GM12878 (cell line): ENCODE measurements around the gene RNF126. TPM values are rescaled to one million over a fixed set of nuclear protein-coding genes. Genes with fewer than 3 reads are reported as not detected.

ENCODE experiments used
- ATAC-seq: fragments of 200-7000 bp; cut with Tn5 transposase; 3 replicates; pipeline ENCODE4 v1.9.1; 2020; ENCODE audit warnings: mild to moderate bottlenecking, moderate library complexity
- BruUV-seq: library from RNA; stranded (reverse); fragments of 400-500 nt; replicated peaks from 2 replicates; lab custom pipeline; 2021; lab: Mats Ljungman, UMichigan
- CTCF ChIA-PET: fragments of 300-600 bp; sonication (Branson Sonifier 250); formaldehyde crosslinking; extraction: SDS; loops from one replicate; lab custom pipeline; 2021; ENCODE audit warnings: inconsistent platforms; lab: Yijun Ruan, JAX
- POLR2A ChIA-PET: fragments of 350-600 bp; formaldehyde crosslinking; extraction: SDS; loops from one replicate; lab custom pipeline; 2021; ENCODE audit warnings: inconsistent platforms; lab: Charles Lee
- RAD21 ChIA-PET: fragments of 300-600 bp; sonication (Branson Sonifier 250); formaldehyde crosslinking; loops from one replicate; lab custom pipeline; 2023; ENCODE audit warnings: antibody characterized with exemption; ENCODE audit not compliant: unreplicated experiment; lab: Charles Lee
- SMC1A ChIA-PET: fragments of 300-600 bp; sonication (Branson Sonifier 250); formaldehyde crosslinking; loops from one replicate; lab custom pipeline; 2023; ENCODE audit not compliant: unreplicated experiment, uncharacterized antibody; lab: Charles Lee
- DNase-seq: peaks from one replicate; pipeline ENCODE4 v3.0.0-alpha.2; 2011; ENCODE audit warnings: low read depth, low spot score
- FAIRE-seq: peaks from 3 replicates; lab custom pipeline; 2011; peaks lifted over from hg19 to GRCh38; lab: Jason Lieb, UNC
- H2AFZ ChIP-seq: 2 replicates; pipeline ENCODE4 v1.6.0; 2011; ENCODE audit warnings: low read depth, low read length, control low read depth; ENCODE audit not compliant: control insufficient read depth
- H3K27ac ChIP-seq: 2 replicates; pipeline ENCODE4 v1.5.1; 2011; ENCODE audit warnings: control low read depth; ENCODE audit not compliant: control insufficient read depth, insufficient read depth
- H3K27me3 ChIP-seq, 2 experiments: replicated peaks in 1 of 2; 2 replicates each; pipeline versions ENCODE4 v1.6.0 to v1.6.1; 2011; ENCODE audit warnings: low read length in 1 of 2; ENCODE audit not compliant: control insufficient read depth in 2 of 2, insufficient read depth in 2 of 2
- H3K36me3 ChIP-seq, 2 experiments: 2 replicates each; pipeline ENCODE4 v1.5.1; 2011; ENCODE audit warnings: low read length in 1 of 2; ENCODE audit not compliant: control insufficient read depth in 2 of 2, insufficient read depth in 2 of 2
- H3K4me1 ChIP-seq: 2 replicates; pipeline ENCODE4 v1.6.1; 2011; ENCODE audit warnings: mild to moderate bottlenecking, low read length, moderate library complexity, mixed read lengths; ENCODE audit not compliant: control insufficient read depth, insufficient read depth
- H3K4me2 ChIP-seq: 2 replicates; pipeline ENCODE4 v1.6.0; 2011; ENCODE audit warnings: control low read depth; ENCODE audit not compliant: control insufficient read depth, insufficient read depth
- H3K4me3 ChIP-seq: fragments of 200-600 bp; sonication (generic); 2 replicates; pipeline ENCODE4 v1.5.1; 2016
- H3K79me2 ChIP-seq: 2 replicates; pipeline ENCODE4 v1.6.0; 2011; ENCODE audit warnings: low read length; ENCODE audit not compliant: control insufficient read depth, insufficient read depth
- H3K9ac ChIP-seq: 2 replicates; pipeline ENCODE4 v1.8.0; 2011; ENCODE audit warnings: low read length, control low read depth, mixed read lengths; ENCODE audit not compliant: control insufficient read depth, insufficient read depth
- H3K9me3 ChIP-seq: replicated peaks from 3 replicates; pipeline ENCODE4 v1.5.1; 2011; ENCODE audit warnings: mild to moderate bottlenecking, low read length; ENCODE audit not compliant: control insufficient read depth, insufficient read depth
- H4K20me1 ChIP-seq: 2 replicates; pipeline ENCODE4 v1.6.0; 2011; ENCODE audit not compliant: control insufficient read depth, insufficient read depth
- BACH1 ChIP-seq: fragments of 450-650 bp; IDR thresholded peaks from 2 replicates; pipeline ENCODE4 v1.6.1; 2017; ENCODE audit warnings: mild to moderate bottlenecking, borderline replicate concordance
- CBX3 ChIP-seq: fragments of 200-600 bp; sonication (generic); IDR thresholded peaks from 2 replicates; pipeline ENCODE4 v1.6.1; 2016; ENCODE audit warnings: low read depth, borderline replicate concordance
- E2F4 ChIP-seq: IDR thresholded peaks from 2 replicates; pipeline ENCODE4 v1.6.1; 2012; ENCODE audit warnings: low read depth, low read length, improper control_type of control experiment
- EGR1 ChIP-seq, 2 experiments: IDR thresholded peaks; 1 replicate in 1 of 2; 2 replicates in 1 of 2; pipeline ENCODE4 v1.6.1; 2011 to 2012; ENCODE audit warnings: low read depth in 2 of 2, low read length in 2 of 2, borderline replicate concordance in 1 of 2, mild to moderate bottlenecking in 1 of 2, moderate library complexity in 1 of 2
- HCFC1 ChIP-seq: fragments of 150-350 bp; IDR thresholded peaks from 2 replicates; pipeline ENCODE4 v1.6.1; 2014; ENCODE audit warnings: low read length
- HDGF ChIP-seq: fragments of 450-650 bp; IDR thresholded peaks from 2 replicates; pipeline ENCODE4 v1.6.1; 2016; ENCODE audit warnings: antibody characterized with exemption
- IRF4 ChIP-seq: IDR thresholded peaks from 2 replicates; pipeline ENCODE4 v1.6.1; 2011; ENCODE audit warnings: low read depth, low read length
- KAT2A ChIP-seq: conservative IDR thresholded peaks from 2 replicates; pipeline ENCODE4 v1.6.1; 2011; ENCODE audit warnings: low read depth, low read length; ENCODE audit not compliant: control insufficient read depth
- LARP7 ChIP-seq: fragments of 450-650 bp; IDR thresholded peaks from 2 replicates; pipeline ENCODE4 v1.6.1; 2017; ENCODE audit warnings: mild to moderate bottlenecking
- PBX3 ChIP-seq: IDR thresholded peaks from 2 replicates; pipeline ENCODE4 v1.6.1; 2011; ENCODE audit warnings: mild to moderate bottlenecking, low read depth, low read length, moderate library complexity; ENCODE audit not compliant: insufficient replicate concordance
- POLR2AphosphoS5 ChIP-seq: IDR thresholded peaks from 2 replicates; pipeline ENCODE4 v1.6.1; 2011; ENCODE audit warnings: mild to moderate bottlenecking, low read length, inconsistent platforms
- SPI1 ChIP-seq: IDR thresholded peaks from 2 replicates; pipeline ENCODE4 v1.6.1; 2011; ENCODE audit warnings: low read depth, mild to moderate bottlenecking, low read length, moderate library complexity, borderline replicate concordance; ENCODE audit not compliant: insufficient read depth
- TCF12 ChIP-seq: IDR thresholded peaks from 2 replicates; pipeline ENCODE4 v1.6.1; 2011; ENCODE audit warnings: low read depth, mild to moderate bottlenecking, low read length
- WRNIP1 ChIP-seq: IDR thresholded peaks from 2 replicates; pipeline ENCODE4 v1.6.1; 2011; ENCODE audit warnings: low read depth, low read length, improper control_type of control experiment, borderline replicate concordance
- ZNF217 ChIP-seq: fragments of 450-650 bp; IDR thresholded peaks from 2 replicates; pipeline ENCODE4 v1.6.1; 2017; ENCODE audit warnings: antibody characterized with exemption, mild to moderate bottlenecking
- ZNF592 ChIP-seq: fragments of 450-650 bp; IDR thresholded peaks from 2 replicates; pipeline ENCODE4 v1.6.1; 2017; ENCODE audit warnings: mild to moderate bottlenecking, moderate library complexity
- WGBS: methylation state at CpG from one replicate; pipeline ENCODE4 v1.1.6; 2016; ENCODE audit warnings: low lambda C conversion rate; ENCODE audit not compliant: insufficient replicate concordance, insufficient coverage; ENCODE audit errors: missing lambda C conversion rate; 5-methylcytosine and 5-hydroxymethylcytosine counted together
- in situ Hi-C: fragments of 300-500 bp; cut with MboI; formaldehyde crosslinking; loops from 9 replicates; pipeline ENCODE4 v1.14.3; 2018; ENCODE audit warnings: mixed read lengths
- intact Hi-C: fragments of 100-400 bp; cut with micrococcal nuclease; formaldehyde crosslinking; loops from one replicate; pipeline ENCODE4 v1.14.2; 2022; ENCODE audit not compliant: unreplicated experiment
- polyA plus RNA-seq, 11 experiments: library from polyadenylated mRNA; depleted of rRNA in 4 of 11; unstranded in 6 of 11; stranded (reverse) in 5 of 11; fragments of >200 nt; fragmentation: Nextera tagmentation in 4 of 11; fragmentation: Illumina TruSeq in 1 of 11; extraction: Ambion mirVana in 4 of 11; extraction: Trizol in 1 of 11; gene quantifications; 1 replicate in 1 of 11; 2 replicates in 10 of 11; pipeline versions ENCODE4 v1.2.1 to v1.2.3, GENCODE V29; 2011 to 2016; ENCODE audit warnings: inconsistent platforms in 2 of 11, missing spikeins in 2 of 11, low read depth in 1 of 11
- total RNA-seq, 4 experiments: library from RNA; depleted of rRNA in 3 of 4; stranded (reverse); fragments of >200 nt in 3 of 4; fragmentation: Illumina TruSeq in 1 of 4; extraction: Trizol in 1 of 4; gene quantifications; 2 replicates each; pipeline versions ENCODE4 v1.2.1 to v1.2.3, GENCODE V29; 2013 to 2021

The RNF126 gene
- total and polyA plus RNA-seq, 10 of the 15 experiments (the other 5 are each of a cell fraction or from before 2014, with no cell fraction given), result 0.45 to 100 (median 50.6) TPM

GRCh38 chr19:657611-658010 is 5.4 kb downstream of the RNF126 start:
- Histone ChIP-seq H3K9ac (no peak overlapping the region), H3K27ac (no peak overlapping the region), H3K9me3 (no peaks in the 10 kb centered on the region), H4K20me1 (peaks cover 20% of the 10 kb centered on the region), H3K36me3 (peaks cover 9 to 41% of the 10 kb centered on the region in 2 experiments), H2AFZ (no peak overlapping the region), H3K4me2 (no peak overlapping the region), H3K4me3 (no peak overlapping the region), H3K79me2 (peaks cover 93% of the 10 kb centered on the region), H3K27me3 (no peaks in the 10 kb centered on the region), H3K4me1 (peaks cover 10% of the 10 kb centered on the region; the same call in 1 of the 2 replicates)
- WGBS, result 93% methylated on average over 14 of the region's 19 CpGs
- TF ChIP-seq KAT2A (no peak), WRNIP1 (no peak), CBX3 (no peak), ZNF217 (no peak), E2F4 (no peak), TCF12 (no peak), ZNF592 (no peak), EGR1 (IDR thresholded peaks at IDR 0.05; ENCODE audit: borderline replicate concordance in 1 of 2, low read depth in 2 of 2, low read length in 2 of 2) (no peak), HCFC1 (no peak), SPI1 (no peak), HDGF (no peak), IRF4 (no peak), LARP7 (no peak), PBX3 (no peak), BACH1 (no peak), POLR2AphosphoS5 (no peak)
- ChIA-PET CTCF (no interaction called here), RAD21 (no interaction called here), SMC1A (no interaction called here), POLR2A (no interaction called here)
- FAIRE-seq (no peak), ATAC-seq (no peak), DNase-seq (no peak)
- no TSS peak for BruUV-seq
- in situ Hi-C loops, result no loop called here
- intact Hi-C loops, result no loop called here
